ENCODE results near the gene ZNF697. TPM values are rescaled to one million over a fixed set of nuclear protein-coding genes. Genes with fewer than 3 reads are reported as not detected.

ZNF697 gene
- total and polyA plus RNA-seq, 10 of the 15 experiments (the other 5 are each of a cell fraction or from before 2014, with no cell fraction given), result 0.48 to 5.9 (median 3.0) TPM

DNA sequence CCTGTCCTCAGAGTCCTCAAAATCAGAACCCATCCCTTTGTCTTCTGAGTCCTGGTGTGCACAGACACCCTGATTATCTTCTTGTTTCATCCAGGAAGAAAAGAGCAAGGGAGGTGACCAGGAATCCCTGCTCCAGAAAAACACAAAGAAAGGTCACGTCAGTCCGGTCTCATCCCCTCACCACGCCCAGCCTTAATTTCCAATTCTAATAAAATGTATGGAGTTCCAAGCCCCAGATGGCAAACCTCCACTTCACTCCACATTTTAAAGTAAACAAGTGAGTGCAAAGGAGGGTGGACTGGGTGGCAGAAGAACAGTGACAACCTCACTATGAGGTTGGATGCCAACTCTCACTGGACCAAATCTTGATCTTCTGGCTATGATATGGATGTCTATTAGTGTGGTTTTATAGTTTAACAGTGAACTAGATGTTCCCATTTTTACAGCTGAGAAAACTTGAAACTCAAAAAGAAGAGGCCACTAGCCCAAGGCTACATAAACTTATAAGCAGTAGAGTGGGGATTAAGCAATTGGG lies 22.0 kb downstream of the ZNF697 start:
- no peak for TF ChIP-seq MEF2B (IDR thresholded peaks at IDR 0.05; ENCODE audit: partially characterized antibody, poor library complexity, severe bottlenecking)
- TF ChIP-seq POLR2A (IDR thresholded peaks at IDR 0.05; ENCODE audit: low read depth, low read length), result no peak
- no peak for TF ChIP-seq SMAD1 (IDR thresholded peaks at IDR 0.05; ENCODE audit: low read depth, partially characterized antibody)
- no peak for TF ChIP-seq DPF2 (IDR thresholded peaks at IDR 0.05)
- no peak for TF ChIP-seq IKZF1 (conservative IDR thresholded peaks at IDR 0.05)
- no peak for TF ChIP-seq TCF12 (IDR thresholded peaks at IDR 0.05; ENCODE audit: low read depth, low read length)
- TF ChIP-seq NRF1 (conservative IDR thresholded peaks at IDR 0.05; ENCODE audit: low read depth, low read length), result no peak
- TF ChIP-seq, protein P1, sequence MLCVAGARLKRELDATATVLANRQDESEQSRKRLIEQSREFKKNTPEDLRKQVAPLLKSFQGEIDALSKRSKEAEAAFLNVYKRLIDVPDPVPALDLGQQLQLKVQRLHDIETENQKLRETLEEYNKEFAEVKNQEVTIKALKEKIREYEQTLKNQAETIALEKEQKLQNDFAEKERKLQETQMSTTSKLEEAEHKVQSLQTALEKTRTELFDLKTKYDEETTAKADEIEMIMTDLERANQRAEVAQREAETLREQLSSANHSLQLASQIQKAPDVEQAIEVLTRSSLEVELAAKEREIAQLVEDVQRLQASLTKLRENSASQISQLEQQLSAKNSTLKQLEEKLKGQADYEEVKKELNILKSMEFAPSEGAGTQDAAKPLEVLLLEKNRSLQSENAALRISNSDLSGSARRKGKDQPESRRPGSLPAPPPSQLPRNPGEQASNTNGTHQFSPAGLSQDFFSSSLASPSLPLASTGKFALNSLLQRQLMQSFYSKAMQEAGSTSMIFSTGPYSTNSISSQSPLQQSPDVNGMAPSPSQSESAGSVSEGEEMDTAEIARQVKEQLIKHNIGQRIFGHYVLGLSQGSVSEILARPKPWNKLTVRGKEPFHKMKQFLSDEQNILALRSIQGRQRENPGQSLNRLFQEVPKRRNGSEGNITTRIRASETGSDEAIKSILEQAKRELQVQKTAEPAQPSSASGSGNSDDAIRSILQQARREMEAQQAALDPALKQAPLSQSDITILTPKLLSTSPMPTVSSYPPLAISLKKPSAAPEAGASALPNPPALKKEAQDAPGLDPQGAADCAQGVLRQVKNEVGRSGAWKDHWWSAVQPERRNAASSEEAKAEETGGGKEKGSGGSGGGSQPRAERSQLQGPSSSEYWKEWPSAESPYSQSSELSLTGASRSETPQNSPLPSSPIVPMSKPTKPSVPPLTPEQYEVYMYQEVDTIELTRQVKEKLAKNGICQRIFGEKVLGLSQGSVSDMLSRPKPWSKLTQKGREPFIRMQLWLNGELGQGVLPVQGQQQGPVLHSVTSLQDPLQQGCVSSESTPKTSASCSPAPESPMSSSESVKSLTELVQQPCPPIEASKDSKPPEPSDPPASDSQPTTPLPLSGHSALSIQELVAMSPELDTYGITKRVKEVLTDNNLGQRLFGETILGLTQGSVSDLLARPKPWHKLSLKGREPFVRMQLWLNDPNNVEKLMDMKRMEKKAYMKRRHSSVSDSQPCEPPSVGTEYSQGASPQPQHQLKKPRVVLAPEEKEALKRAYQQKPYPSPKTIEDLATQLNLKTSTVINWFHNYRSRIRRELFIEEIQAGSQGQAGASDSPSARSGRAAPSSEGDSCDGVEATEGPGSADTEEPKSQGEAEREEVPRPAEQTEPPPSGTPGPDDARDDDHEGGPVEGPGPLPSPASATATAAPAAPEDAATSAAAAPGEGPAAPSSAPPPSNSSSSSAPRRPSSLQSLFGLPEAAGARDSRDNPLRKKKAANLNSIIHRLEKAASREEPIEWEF (IDR thresholded peaks at IDR 0.05; ENCODE audit: insufficient replicate concordance, low read depth, low read length), result no peak
- TF ChIP-seq ESRRA (IDR thresholded peaks at IDR 0.05; ENCODE audit: low read length), result no peak
- TF ChIP-seq, protein P2, sequence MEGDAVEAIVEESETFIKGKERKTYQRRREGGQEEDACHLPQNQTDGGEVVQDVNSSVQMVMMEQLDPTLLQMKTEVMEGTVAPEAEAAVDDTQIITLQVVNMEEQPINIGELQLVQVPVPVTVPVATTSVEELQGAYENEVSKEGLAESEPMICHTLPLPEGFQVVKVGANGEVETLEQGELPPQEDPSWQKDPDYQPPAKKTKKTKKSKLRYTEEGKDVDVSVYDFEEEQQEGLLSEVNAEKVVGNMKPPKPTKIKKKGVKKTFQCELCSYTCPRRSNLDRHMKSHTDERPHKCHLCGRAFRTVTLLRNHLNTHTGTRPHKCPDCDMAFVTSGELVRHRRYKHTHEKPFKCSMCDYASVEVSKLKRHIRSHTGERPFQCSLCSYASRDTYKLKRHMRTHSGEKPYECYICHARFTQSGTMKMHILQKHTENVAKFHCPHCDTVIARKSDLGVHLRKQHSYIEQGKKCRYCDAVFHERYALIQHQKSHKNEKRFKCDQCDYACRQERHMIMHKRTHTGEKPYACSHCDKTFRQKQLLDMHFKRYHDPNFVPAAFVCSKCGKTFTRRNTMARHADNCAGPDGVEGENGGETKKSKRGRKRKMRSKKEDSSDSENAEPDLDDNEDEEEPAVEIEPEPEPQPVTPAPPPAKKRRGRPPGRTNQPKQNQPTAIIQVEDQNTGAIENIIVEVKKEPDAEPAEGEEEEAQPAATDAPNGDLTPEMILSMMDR (IDR thresholded peaks at IDR 0.05 in 2 of 3, conservative IDR thresholded peaks at IDR 0.05 in 1 of 3; ENCODE audit: control insufficient read depth in 2 of 3, extremely low read depth in 1 of 3, insufficient read depth in 1 of 3, low read depth in 3 of 3, low read length in 3 of 3), result no peak
- TF ChIP-seq, protein P3, sequence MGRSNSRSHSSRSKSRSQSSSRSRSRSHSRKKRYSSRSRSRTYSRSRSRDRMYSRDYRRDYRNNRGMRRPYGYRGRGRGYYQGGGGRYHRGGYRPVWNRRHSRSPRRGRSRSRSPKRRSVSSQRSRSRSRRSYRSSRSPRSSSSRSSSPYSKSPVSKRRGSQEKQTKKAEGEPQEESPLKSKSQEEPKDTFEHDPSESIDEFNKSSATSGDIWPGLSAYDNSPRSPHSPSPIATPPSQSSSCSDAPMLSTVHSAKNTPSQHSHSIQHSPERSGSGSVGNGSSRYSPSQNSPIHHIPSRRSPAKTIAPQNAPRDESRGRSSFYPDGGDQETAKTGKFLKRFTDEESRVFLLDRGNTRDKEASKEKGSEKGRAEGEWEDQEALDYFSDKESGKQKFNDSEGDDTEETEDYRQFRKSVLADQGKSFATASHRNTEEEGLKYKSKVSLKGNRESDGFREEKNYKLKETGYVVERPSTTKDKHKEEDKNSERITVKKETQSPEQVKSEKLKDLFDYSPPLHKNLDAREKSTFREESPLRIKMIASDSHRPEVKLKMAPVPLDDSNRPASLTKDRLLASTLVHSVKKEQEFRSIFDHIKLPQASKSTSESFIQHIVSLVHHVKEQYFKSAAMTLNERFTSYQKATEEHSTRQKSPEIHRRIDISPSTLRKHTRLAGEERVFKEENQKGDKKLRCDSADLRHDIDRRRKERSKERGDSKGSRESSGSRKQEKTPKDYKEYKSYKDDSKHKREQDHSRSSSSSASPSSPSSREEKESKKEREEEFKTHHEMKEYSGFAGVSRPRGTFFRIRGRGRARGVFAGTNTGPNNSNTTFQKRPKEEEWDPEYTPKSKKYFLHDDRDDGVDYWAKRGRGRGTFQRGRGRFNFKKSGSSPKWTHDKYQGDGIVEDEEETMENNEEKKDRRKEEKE (IDR thresholded peaks at IDR 0.05), result no peak
- Histone ChIP-seq H2AFZ (ENCODE audit: control insufficient read depth, low read depth, low read length) (no peak overlapping the region), H3K9ac (ENCODE audit: control insufficient read depth, insufficient read depth, low read length) (no peak overlapping the region), H3K27me3 (replicated peaks in 1 of 2; ENCODE audit: control insufficient read depth in 2 of 2, insufficient read depth in 2 of 2, low read length in 1 of 2) (no peaks in the 10 kb centered on the region), H3K79me2 (ENCODE audit: control insufficient read depth, insufficient read depth, low read length) (no peaks in the 10 kb centered on the region), H3K27ac (ENCODE audit: control insufficient read depth, insufficient read depth) (no peak overlapping the region), H3K36me3 (ENCODE audit: control insufficient read depth in 2 of 2, insufficient read depth in 2 of 2, low read length in 1 of 2) (peaks cover 0 to 10% of the 10 kb centered on the region in 2 experiments; a peak in 2 of 4 replicates), H3K4me1 (ENCODE audit: control insufficient read depth, insufficient read depth, low read length) (peaks cover 1% of the 10 kb centered on the region; the same call in 1 of the 2 replicates), H3K4me2 (ENCODE audit: control insufficient read depth, insufficient read depth) (no peak overlapping the region), H3K9me3 (replicated peaks; ENCODE audit: control insufficient read depth, insufficient read depth, low read length) (no peaks in the 10 kb centered on the region; the same call in 2 of the 3 replicates), H4K20me1 (ENCODE audit: control insufficient read depth, insufficient read depth) (no peaks in the 10 kb centered on the region), H3K4me3 (no peak overlapping the region)
- FAIRE-seq, result no peak
- intact Hi-C loops (cut with micrococcal nuclease; ENCODE audit: unreplicated experiment) (no loop called here), in situ Hi-C loops (cut with MboI) (loop anchor here (5.0 kb wide), 1 partner anchor 36 kb away; no protein-coding TSS in a partner anchor)
- ChIA-PET POLR2A (no interaction called here), RAD21 (ENCODE audit: unreplicated experiment) (no interaction called here), SMC1A (ENCODE audit: uncharacterized antibody, unreplicated experiment) (interaction anchor here (1.2 kb wide), 1 partner anchor 47 kb away, joined by 3 read pairs; no protein-coding TSS in a partner anchor), CTCF (interaction anchor here (1.0 to 4.0 kb wide), 2 partner anchors 34 to 50 kb away, joined by 3 to 17 read pairs; no protein-coding TSS in a partner anchor)
- ATAC-seq, result no peak
- no TSS peak for BruUV-seq (replicated peaks)
- no peak for DNase-seq (ENCODE audit: low read depth, low spot score)
- 87% methylated on average over 3 of the region's 3 CpGs for WGBS (ENCODE audit: insufficient coverage, insufficient replicate concordance, low lambda C conversion rate, missing lambda C conversion rate)

Data from GM12878 (cell line).